GM23338 (cell line): ENCODE data around the gene LIG4. TPM values are rescaled to one million over a fixed set of nuclear protein-coding genes. Genes with fewer than 3 reads are reported as not detected.

Experiments
- ATAC-seq: fragments of 200-7000 bp; cut with Tn5 transposase; 3 replicates; pipeline ENCODE4 v1.9.1; 2020
- DNase-seq: peaks from one replicate; pipeline ENCODE4 v3.0.0-alpha.2; 2015; ENCODE audit warnings: low spot score
- H2AFZ ChIP-seq: fragments of 200-600 bp; sonication (generic); 2 replicates; pipeline ENCODE4 v1.8.0; 2016; ENCODE audit warnings: antibody characterized with exemption, mild to moderate bottlenecking, moderate library complexity
- H3F3A ChIP-seq: fragments of 200-600 bp; sonication (generic); replicated peaks from 2 replicates; pipeline ENCODE4 v1.8.0; 2017; ENCODE audit warnings: antibody characterized with exemption, mixed run types, low read depth
- H3K27ac ChIP-seq: fragments of 200-600 bp; sonication (generic); 2 replicates; pipeline ENCODE4 v1.6.1; 2016; ENCODE audit warnings: low read depth
- H3K27me3 ChIP-seq: fragments of 200-600 bp; sonication (generic); 2 replicates; pipeline ENCODE4 v1.8.0; 2016; ENCODE audit warnings: mild to moderate bottlenecking, mixed run types, moderate library complexity; ENCODE audit not compliant: insufficient read depth
- H3K36me3 ChIP-seq: fragments of 200-600 bp; sonication (generic); 2 replicates; pipeline ENCODE4 v1.8.0; 2016; ENCODE audit warnings: mild to moderate bottlenecking; ENCODE audit not compliant: insufficient read depth
- H3K4me1 ChIP-seq: fragments of 200-600 bp; sonication (generic); 2 replicates; pipeline ENCODE4 v1.8.0; 2016; ENCODE audit warnings: mild to moderate bottlenecking, moderate library complexity; ENCODE audit not compliant: insufficient read depth
- H3K4me2 ChIP-seq: fragments of 200-600 bp; sonication (generic); 2 replicates; pipeline ENCODE4 v1.7.1; 2017; ENCODE audit warnings: mixed run types
- H3K4me3 ChIP-seq: fragments of 200-600 bp; sonication (generic); 2 replicates; pipeline ENCODE4 v1.6.1; 2016; ENCODE audit warnings: mixed run types
- H3K79me2 ChIP-seq: fragments of 200-600 bp; sonication (generic); replicated peaks from 2 replicates; pipeline ENCODE4 v1.8.0; 2017; ENCODE audit warnings: mild to moderate bottlenecking; ENCODE audit not compliant: insufficient read depth
- H3K9me2 ChIP-seq: fragments of 200-600 bp; sonication (generic); 2 replicates; pipeline ENCODE4 v1.8.0; 2017; ENCODE audit not compliant: insufficient read depth
- H4K20me1 ChIP-seq: fragments of 200-600 bp; sonication (generic); replicated peaks from 2 replicates; pipeline ENCODE4 v1.8.0; 2017; ENCODE audit warnings: mild to moderate bottlenecking; ENCODE audit not compliant: insufficient read depth
- H3K27ac Mint-ChIP-seq: 2 replicates; pipeline ENCODE4 v1.8.0; 2020; ENCODE audit warnings: inconsistent platforms, mild to moderate bottlenecking, moderate library complexity, mixed read lengths
- H3K27me3 Mint-ChIP-seq: 3 replicates; pipeline ENCODE4 v1.8.0; 2022; ENCODE audit warnings: low read depth, mild to moderate bottlenecking, moderate library complexity, mixed read lengths, inconsistent platforms; ENCODE audit not compliant: insufficient read depth, poor library complexity
- H3K36me3 Mint-ChIP-seq: 3 replicates; pipeline ENCODE4 v1.8.0; 2021; ENCODE audit warnings: low read depth, mild to moderate bottlenecking, inconsistent platforms, moderate library complexity, mixed read lengths
- H3K4me1 Mint-ChIP-seq: 3 replicates; pipeline ENCODE4 v1.8.0; 2020; ENCODE audit warnings: mild to moderate bottlenecking, inconsistent platforms, mixed read lengths
- H3K4me3 Mint-ChIP-seq: 3 replicates; pipeline ENCODE4 v1.8.0; 2021; ENCODE audit warnings: moderate library complexity, mild to moderate bottlenecking, inconsistent platforms, mixed read lengths
- H3K9me3 Mint-ChIP-seq: 3 replicates; pipeline ENCODE4 v1.8.0; 2020; ENCODE audit warnings: moderate library complexity, mild to moderate bottlenecking, inconsistent platforms, mixed read lengths
- CREB1 ChIP-seq: fragments of 250-450 bp; sonication (Bioruptor Pico); IDR thresholded peaks from 2 replicates; pipeline ENCODE4 v1.5.0; 2020; ENCODE audit warnings: low read depth, mild to moderate bottlenecking, moderate library complexity
- EZH2phosphoT487 ChIP-seq: fragments of 200-600 bp; sonication (generic); IDR thresholded peaks from one replicate; pipeline ENCODE4 v1.8.1; 2018; ENCODE audit warnings: antibody characterized with exemption; ENCODE audit not compliant: unreplicated experiment
- JUNB ChIP-seq: IDR thresholded peaks from one replicate; pipeline ENCODE4 v1.6.1; 2016; ENCODE audit warnings: antibody characterized with exemption; ENCODE audit not compliant: unreplicated experiment
- NANOG ChIP-seq: IDR thresholded peaks from 2 replicates; pipeline ENCODE4 v1.6.1; 2016; ENCODE audit warnings: antibody characterized with exemption, borderline replicate concordance
- POLR2AphosphoS5 ChIP-seq: IDR thresholded peaks from 2 replicates; pipeline ENCODE4 v1.6.1; 2016; ENCODE audit warnings: antibody characterized with exemption, low read depth
- ZNF114 ChIP-seq: fragments of 250-450 bp; sonication (Bioruptor Pico); IDR thresholded peaks from 2 replicates; pipeline ENCODE4 v1.5.0; 2020; ENCODE audit warnings: mild to moderate bottlenecking, moderate library complexity
- ZNF331 ChIP-seq: fragments of 250-450 bp; sonication (Bioruptor Pico); IDR thresholded peaks from 2 replicates; pipeline ENCODE4 v1.5.0; 2020; ENCODE audit warnings: low read depth, mild to moderate bottlenecking, moderate library complexity
- polyA plus RNA-seq: library from polyadenylated mRNA; unstranded; fragments of >200 nt; fragmentation: Nextera tagmentation; extraction: Ambion mirVana; gene quantifications from 2 replicates; pipeline ENCODE4 v1.2.1, GENCODE V29; 2016
- total RNA-seq: library from RNA; depleted of rRNA; stranded (reverse); fragments of >200 nt; shearing (Covaris generic); gene quantifications from 2 replicates; pipeline ENCODE4 v1.2.3, GENCODE V29; 2014
- TF ChIP-seq, protein P1 (sequence below): fragments of 250-450 bp; sonication (Bioruptor Pico); IDR thresholded peaks from 2 replicates; pipeline ENCODE4 v1.5.0; 2020; ENCODE audit warnings: mild to moderate bottlenecking, moderate library complexity
- TF ChIP-seq, protein P2 (sequence below), 2 experiments: fragments of 200-600 bp in 1 of 2; sonication (generic) in 1 of 2; conservative IDR thresholded peaks; 2 replicates each; pipeline versions ENCODE4 v1.5.1 to v1.6.1; 2016 to 2017; ENCODE audit warnings: antibody characterized with exemption in 2 of 2, low read depth in 2 of 2, mild to moderate bottlenecking in 2 of 2, moderate library complexity in 1 of 2

Gene LIG4
- total and polyA plus RNA-seq, 2 experiments from 2014 or later, result 2.6 to 4.9 TPM

DNA sequence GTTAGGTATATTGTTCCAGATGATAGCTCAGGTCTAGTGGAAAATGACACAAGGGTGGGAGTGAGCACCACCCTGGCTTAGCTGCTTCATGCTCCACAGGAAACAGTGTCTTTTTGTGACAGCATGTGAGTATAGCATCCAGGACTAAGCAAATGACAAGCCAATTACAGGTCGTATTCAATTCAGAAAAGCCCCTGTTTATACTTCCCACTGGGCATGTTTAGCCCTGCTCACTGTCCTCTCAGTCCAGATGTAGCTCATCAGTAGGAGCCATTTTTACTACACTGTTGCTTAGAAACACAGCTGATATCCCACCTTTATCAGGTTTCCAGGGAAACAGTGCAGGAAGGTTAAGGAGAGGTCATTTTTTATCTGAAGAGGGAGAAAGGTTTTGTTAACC is 10.8 kb upstream of the LIG4 start (continued):
- TF ChIP-seq, protein P1, sequence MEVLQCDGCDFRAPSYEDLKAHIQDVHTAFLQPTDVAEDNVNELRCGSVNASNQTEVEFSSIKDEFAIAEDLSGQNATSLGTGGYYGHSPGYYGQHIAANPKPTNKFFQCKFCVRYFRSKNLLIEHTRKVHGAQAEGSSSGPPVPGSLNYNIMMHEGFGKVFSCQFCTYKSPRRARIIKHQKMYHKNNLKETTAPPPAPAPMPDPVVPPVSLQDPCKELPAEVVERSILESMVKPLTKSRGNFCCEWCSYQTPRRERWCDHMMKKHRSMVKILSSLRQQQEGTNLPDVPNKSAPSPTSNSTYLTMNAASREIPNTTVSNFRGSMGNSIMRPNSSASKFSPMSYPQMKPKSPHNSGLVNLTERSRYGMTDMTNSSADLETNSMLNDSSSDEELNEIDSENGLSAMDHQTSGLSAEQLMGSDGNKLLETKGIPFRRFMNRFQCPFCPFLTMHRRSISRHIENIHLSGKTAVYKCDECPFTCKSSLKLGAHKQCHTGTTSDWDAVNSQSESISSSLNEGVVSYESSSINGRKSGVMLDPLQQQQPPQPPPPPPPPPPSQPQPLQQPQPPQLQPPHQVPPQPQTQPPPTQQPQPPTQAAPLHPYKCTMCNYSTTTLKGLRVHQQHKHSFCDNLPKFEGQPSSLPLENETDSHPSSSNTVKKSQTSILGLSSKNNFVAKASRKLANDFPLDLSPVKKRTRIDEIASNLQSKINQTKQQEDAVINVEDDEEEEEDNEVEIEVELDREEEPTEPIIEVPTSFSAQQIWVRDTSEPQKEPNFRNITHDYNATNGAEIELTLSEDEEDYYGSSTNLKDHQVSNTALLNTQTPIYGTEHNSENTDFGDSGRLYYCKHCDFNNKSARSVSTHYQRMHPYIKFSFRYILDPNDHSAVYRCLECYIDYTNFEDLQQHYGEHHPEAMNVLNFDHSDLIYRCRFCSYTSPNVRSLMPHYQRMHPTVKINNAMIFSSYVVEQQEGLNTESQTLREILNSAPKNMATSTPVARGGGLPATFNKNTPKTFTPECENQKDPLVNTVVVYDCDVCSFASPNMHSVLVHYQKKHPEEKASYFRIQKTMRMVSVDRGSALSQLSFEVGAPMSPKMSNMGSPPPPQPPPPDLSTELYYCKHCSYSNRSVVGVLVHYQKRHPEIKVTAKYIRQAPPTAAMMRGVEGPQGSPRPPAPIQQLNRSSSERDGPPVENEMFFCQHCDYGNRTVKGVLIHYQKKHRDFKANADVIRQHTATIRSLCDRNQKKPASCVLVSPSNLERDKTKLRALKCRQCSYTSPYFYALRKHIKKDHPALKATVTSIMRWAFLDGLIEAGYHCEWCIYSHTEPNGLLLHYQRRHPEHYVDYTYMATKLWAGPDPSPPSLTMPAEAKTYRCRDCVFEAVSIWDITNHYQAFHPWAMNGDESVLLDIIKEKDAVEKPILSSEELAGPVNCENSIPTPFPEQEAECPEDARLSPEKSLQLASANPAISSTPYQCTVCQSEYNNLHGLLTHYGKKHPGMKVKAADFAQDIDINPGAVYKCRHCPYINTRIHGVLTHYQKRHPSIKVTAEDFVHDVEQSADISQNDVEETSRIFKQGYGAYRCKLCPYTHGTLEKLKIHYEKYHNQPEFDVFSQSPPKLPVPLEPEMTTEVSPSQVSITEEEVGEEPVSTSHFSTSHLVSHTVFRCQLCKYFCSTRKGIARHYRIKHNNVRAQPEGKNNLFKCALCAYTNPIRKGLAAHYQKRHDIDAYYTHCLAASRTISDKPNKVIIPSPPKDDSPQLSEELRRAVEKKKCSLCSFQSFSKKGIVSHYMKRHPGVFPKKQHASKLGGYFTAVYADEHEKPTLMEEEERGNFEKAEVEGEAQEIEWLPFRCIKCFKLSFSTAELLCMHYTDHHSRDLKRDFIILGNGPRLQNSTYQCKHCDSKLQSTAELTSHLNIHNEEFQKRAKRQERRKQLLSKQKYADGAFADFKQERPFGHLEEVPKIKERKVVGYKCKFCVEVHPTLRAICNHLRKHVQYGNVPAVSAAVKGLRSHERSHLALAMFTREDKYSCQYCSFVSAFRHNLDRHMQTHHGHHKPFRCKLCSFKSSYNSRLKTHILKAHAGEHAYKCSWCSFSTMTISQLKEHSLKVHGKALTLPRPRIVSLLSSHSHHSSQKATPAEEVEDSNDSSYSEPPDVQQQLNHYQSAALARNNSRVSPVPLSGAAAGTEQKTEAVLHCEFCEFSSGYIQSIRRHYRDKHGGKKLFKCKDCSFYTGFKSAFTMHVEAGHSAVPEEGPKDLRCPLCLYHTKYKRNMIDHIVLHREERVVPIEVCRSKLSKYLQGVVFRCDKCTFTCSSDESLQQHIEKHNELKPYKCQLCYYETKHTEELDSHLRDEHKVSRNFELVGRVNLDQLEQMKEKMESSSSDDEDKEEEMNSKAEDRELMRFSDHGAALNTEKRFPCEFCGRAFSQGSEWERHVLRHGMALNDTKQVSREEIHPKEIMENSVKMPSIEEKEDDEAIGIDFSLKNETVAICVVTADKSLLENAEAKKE (CRISPR knock-in tag), result no peak

DNA sequence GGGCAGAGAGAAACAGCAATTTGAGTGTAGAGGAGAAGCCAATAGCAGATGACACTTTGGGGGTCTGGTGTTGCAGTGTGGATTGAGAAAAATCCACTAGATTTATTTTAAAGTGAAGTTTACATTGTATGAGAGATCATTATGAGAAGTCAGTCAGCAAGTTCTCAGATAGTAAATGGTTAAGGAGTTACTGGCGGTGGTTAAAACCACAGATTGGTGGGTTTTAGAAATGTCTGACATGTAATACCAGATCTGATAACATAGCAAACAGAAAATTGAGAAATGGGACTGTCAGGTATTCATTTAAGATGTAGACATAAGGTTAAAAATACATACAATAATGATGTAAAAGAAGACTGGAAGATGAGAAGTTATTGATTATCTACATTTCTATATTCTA is 10.1 kb upstream of the LIG4 start:
- no peaks in the 10 kb centered on the region for H3K36me3 ChIP-seq
- TF ChIP-seq EZH2phosphoT487, result no peak
- TF ChIP-seq, protein P2, sequence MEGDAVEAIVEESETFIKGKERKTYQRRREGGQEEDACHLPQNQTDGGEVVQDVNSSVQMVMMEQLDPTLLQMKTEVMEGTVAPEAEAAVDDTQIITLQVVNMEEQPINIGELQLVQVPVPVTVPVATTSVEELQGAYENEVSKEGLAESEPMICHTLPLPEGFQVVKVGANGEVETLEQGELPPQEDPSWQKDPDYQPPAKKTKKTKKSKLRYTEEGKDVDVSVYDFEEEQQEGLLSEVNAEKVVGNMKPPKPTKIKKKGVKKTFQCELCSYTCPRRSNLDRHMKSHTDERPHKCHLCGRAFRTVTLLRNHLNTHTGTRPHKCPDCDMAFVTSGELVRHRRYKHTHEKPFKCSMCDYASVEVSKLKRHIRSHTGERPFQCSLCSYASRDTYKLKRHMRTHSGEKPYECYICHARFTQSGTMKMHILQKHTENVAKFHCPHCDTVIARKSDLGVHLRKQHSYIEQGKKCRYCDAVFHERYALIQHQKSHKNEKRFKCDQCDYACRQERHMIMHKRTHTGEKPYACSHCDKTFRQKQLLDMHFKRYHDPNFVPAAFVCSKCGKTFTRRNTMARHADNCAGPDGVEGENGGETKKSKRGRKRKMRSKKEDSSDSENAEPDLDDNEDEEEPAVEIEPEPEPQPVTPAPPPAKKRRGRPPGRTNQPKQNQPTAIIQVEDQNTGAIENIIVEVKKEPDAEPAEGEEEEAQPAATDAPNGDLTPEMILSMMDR (conservative IDR thresholded peaks at IDR 0.05; ENCODE audit: low read depth in 2 of 2), result no peak
- no peak for TF ChIP-seq POLR2AphosphoS5
- TF ChIP-seq, protein P1 (CRISPR knock-in tag), result no peak
- no peak for TF ChIP-seq JUNB
- TF ChIP-seq ZNF114 (CRISPR knock-in tag), result no peak
- no peak for TF ChIP-seq CREB1 (CRISPR knock-in tag)
- TF ChIP-seq NANOG, result no peak
- TF ChIP-seq ZNF331 (CRISPR knock-in tag), result no peak

More for the DNA sequence above, 10.1 kb upstream of the LIG4 start:
- Histone ChIP-seq H3K4me3 (no peak overlapping the region), H4K20me1 (0 out of 2 replicates have a peak, but pooled peaks cover 6% of the 10 kb centered on the region), H3K27me3 (no peaks in the 10 kb centered on the region), H2AFZ (no peak overlapping the region), H3K9me2 (no peaks in the 10 kb centered on the region), H3K4me1 (no peaks in the 10 kb centered on the region), H3K27ac (no peak overlapping the region), H3F3A (no peaks in the 10 kb centered on the region), H3K4me2 (no peak overlapping the region), H3K79me2 (peaks cover 83% of the 10 kb centered on the region)
- Mint-ChIP-seq H3K27ac (no peak overlapping the region), H3K9me3 (no peaks in the 10 kb centered on the region), H3K4me3 (no peak overlapping the region), H3K27me3 (no peaks in the 10 kb centered on the region), H3K4me1 (no peaks in the 10 kb centered on the region; the same call in 2 of the 3 replicates), H3K36me3 (no peaks in the 10 kb centered on the region)
- no peak for ATAC-seq
- no peak for DNase-seq
